Measurements from ENCODE around the gene SESN2.

GRCh38 chr1:28249013-28249865 lies 10.1 kb upstream of the SESN2 start:
- TF ChIP-seq, protein P1, sequence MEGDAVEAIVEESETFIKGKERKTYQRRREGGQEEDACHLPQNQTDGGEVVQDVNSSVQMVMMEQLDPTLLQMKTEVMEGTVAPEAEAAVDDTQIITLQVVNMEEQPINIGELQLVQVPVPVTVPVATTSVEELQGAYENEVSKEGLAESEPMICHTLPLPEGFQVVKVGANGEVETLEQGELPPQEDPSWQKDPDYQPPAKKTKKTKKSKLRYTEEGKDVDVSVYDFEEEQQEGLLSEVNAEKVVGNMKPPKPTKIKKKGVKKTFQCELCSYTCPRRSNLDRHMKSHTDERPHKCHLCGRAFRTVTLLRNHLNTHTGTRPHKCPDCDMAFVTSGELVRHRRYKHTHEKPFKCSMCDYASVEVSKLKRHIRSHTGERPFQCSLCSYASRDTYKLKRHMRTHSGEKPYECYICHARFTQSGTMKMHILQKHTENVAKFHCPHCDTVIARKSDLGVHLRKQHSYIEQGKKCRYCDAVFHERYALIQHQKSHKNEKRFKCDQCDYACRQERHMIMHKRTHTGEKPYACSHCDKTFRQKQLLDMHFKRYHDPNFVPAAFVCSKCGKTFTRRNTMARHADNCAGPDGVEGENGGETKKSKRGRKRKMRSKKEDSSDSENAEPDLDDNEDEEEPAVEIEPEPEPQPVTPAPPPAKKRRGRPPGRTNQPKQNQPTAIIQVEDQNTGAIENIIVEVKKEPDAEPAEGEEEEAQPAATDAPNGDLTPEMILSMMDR (IDR thresholded peaks at IDR 0.05; ENCODE audit: low read depth, low read length, missing input control): no peak
- peak; percentile 53 to 80 for TF ChIP-seq JUND (IDR thresholded peaks at IDR 0.05)
- peak; percentile 39 to 69 for TF ChIP-seq RAD21 (IDR thresholded peaks at IDR 0.05)

Measured in liver (tissue), 3 donors.